KMS-11 (cell line): ENCODE results near the gene PIGK.
"Not testable (repeated sequence)": the region's sequence is repeated elsewhere in the genome, so short reads cannot be mapped to it uniquely, and the experiment has no call there.

Experiments used
- H2AFZ ChIP-seq: fragments of 200-600 bp; sonication (generic); 2 replicates; pipeline ENCODE4 v1.6.1; 2016; ENCODE audit warnings: antibody characterized with exemption, mixed run types, low read depth
- H3K27ac ChIP-seq: fragments of 200-600 bp; sonication (generic); 2 replicates; pipeline ENCODE4 v1.6.1; 2016; ENCODE audit warnings: mild to moderate bottlenecking, mixed run types
- H3K27me3 ChIP-seq: fragments of 200-600 bp; sonication (generic); 2 replicates; pipeline ENCODE4 v1.6.1; 2017; ENCODE audit warnings: mild to moderate bottlenecking, low read depth, mixed run types, moderate library complexity; ENCODE audit not compliant: insufficient read depth
- H3K36me3 ChIP-seq: fragments of 200-600 bp; sonication (generic); 2 replicates; pipeline ENCODE4 v1.6.1; 2017; ENCODE audit warnings: mild to moderate bottlenecking, mixed run types; ENCODE audit not compliant: insufficient read depth
- H3K4me1 ChIP-seq: fragments of 200-600 bp; sonication (generic); 2 replicates; pipeline ENCODE4 v1.6.1; 2016; ENCODE audit warnings: mild to moderate bottlenecking, low read depth, mixed run types; ENCODE audit not compliant: poor library complexity, severe bottlenecking
- H3K4me2 ChIP-seq: fragments of 200-600 bp; sonication (generic); 2 replicates; pipeline ENCODE4 v1.7.0; 2016; ENCODE audit warnings: mild to moderate bottlenecking, mixed run types
- H3K4me3 ChIP-seq: fragments of 200-600 bp; sonication (generic); IDR thresholded peaks from 2 replicates; pipeline ENCODE4 v1.6.1; 2017; ENCODE audit warnings: low read depth, low read length, mixed read lengths; ENCODE audit not compliant: insufficient read depth
- H3K79me2 ChIP-seq: fragments of 200-600 bp; sonication (generic); 2 replicates; pipeline ENCODE4 v1.6.1; 2016; ENCODE audit warnings: low read depth, mixed run types; ENCODE audit not compliant: insufficient read depth
- H3K9ac ChIP-seq: fragments of 200-600 bp; sonication (generic); 2 replicates; pipeline ENCODE4 v1.6.1; 2016; ENCODE audit warnings: mild to moderate bottlenecking, mixed run types
- H4K20me1 ChIP-seq: fragments of 200-600 bp; sonication (generic); 2 replicates; pipeline ENCODE4 v1.6.1; 2016; ENCODE audit warnings: mild to moderate bottlenecking, mixed run types; ENCODE audit not compliant: insufficient read depth
- CTCF ChIP-seq: fragments of 200-600 bp; sonication (generic); conservative IDR thresholded peaks from 2 replicates; pipeline ENCODE4 v1.6.1; 2017; ENCODE audit warnings: low read depth, mild to moderate bottlenecking, antibody characterized with exemption, low read length, moderate library complexity, mixed read lengths

Gene PIGK

GRCh38 chr1:77227381-77227780, 8.2 kb upstream of the PIGK start:
- Histone ChIP-seq H4K20me1 (no peaks in the 10 kb centered on the region), H3K27ac (no peak overlapping the region), H3K4me3 (no peak overlapping the region), H3K79me2 (no peaks in the 10 kb centered on the region), H3K4me1 (no peaks in the 10 kb centered on the region), H2AFZ (no peak overlapping the region), H3K9ac (no peak overlapping the region), H3K4me2 (no peak overlapping the region), H3K36me3 (no peaks in the 10 kb centered on the region), H3K27me3 (no peaks in the 10 kb centered on the region)
- no peak for TF ChIP-seq CTCF

GRCh38 chr1:77222496-77222895, 3.3 kb upstream of the PIGK start:
- Histone ChIP-seq H3K9ac (no peak overlapping the region), H3K27me3 (no peaks in the 10 kb centered on the region), H4K20me1 (no peaks in the 10 kb centered on the region), H3K36me3 (no peaks in the 10 kb centered on the region), H3K4me2 (no peak overlapping the region), H3K4me1 (peaks cover 13% of the 10 kb centered on the region), H3K27ac (no peak overlapping the region), H3K79me2 (no peaks in the 10 kb centered on the region), H3K4me3 (no peak overlapping the region), H2AFZ (no peak overlapping the region)
- no peak for TF ChIP-seq CTCF

- H3K4me3 ChIP-seq = no peak overlapping the region
- H3K9ac ChIP-seq = no peak overlapping the region
- H3K36me3 ChIP-seq = no peaks in the 10 kb centered on the region
- H3K27me3 ChIP-seq = no peaks in the 10 kb centered on the region
- TF ChIP-seq CTCF = no peak
- H4K20me1 ChIP-seq = no peaks in the 10 kb centered on the region
- peaks cover 13% of the 10 kb centered on the region for H3K4me1 ChIP-seq
- no peak overlapping the region for H3K4me2 ChIP-seq
- H3K27ac ChIP-seq = no peak overlapping the region
- H3K79me2 ChIP-seq = no peaks in the 10 kb centered on the region
- H2AFZ ChIP-seq = no peak overlapping the region
These were observed 1.6 kb upstream of the PIGK start for GRCh38 chr1:77220687-77221463.

- H3K27me3 ChIP-seq = no peaks in the 10 kb centered on the region
- peak overlapping the region; percentile 67 for H3K27ac ChIP-seq
- H3K36me3 ChIP-seq = no peaks in the 10 kb centered on the region
- peaks cover 13% of the 10 kb centered on the region for H3K4me1 ChIP-seq
- no peaks in the 10 kb centered on the region for H4K20me1 ChIP-seq
- peak overlapping the region; percentile 74 for H3K9ac ChIP-seq
- H2AFZ ChIP-seq = peak overlapping the region; percentile 98
- TF ChIP-seq CTCF = no peak
- H3K4me2 ChIP-seq = peak overlapping the region; percentile 66
- peak overlapping the region; percentile 80 for H3K4me3 ChIP-seq
- H3K79me2 ChIP-seq = no peaks in the 10 kb centered on the region
These were observed 609 bp downstream of the PIGK start for GRCh38 chr1:77218477-77219165.

GRCh38 chr1:77204043-77204442, 15.2 kb downstream of the PIGK start:
- H3K4me1 ChIP-seq, H3K9ac ChIP-seq, H3K79me2 ChIP-seq, H3K27ac ChIP-seq, H3K27me3 ChIP-seq, H2AFZ ChIP-seq, H3K36me3 ChIP-seq, H3K4me2 ChIP-seq, H4K20me1 ChIP-seq, H3K4me3 ChIP-seq: not testable (repeated sequence)
